Esophagus mucosa (tissue), 1 donor: ENCODE measurements around the gene KCNQ1. TPM values are rescaled to one million over a fixed set of nuclear protein-coding genes. Genes with fewer than 3 reads are reported as not detected.

Source experiments
- ATAC-seq: fragments of 200-7000 bp; cut with Tn5 transposase; one replicate; pipeline ENCODE4 v1.9.1; 2020
- total RNA-seq: library from RNA; stranded (reverse); gene quantifications from one replicate; pipeline ENCODE4 v1.2.4, GENCODE V29; 2023
- donor health status: DM: yes; HTN: yes; CAD: no.

The KCNQ1 gene
- total RNA-seq, 1 donor from 2014 or later, result 1.6 TPM

DNA sequence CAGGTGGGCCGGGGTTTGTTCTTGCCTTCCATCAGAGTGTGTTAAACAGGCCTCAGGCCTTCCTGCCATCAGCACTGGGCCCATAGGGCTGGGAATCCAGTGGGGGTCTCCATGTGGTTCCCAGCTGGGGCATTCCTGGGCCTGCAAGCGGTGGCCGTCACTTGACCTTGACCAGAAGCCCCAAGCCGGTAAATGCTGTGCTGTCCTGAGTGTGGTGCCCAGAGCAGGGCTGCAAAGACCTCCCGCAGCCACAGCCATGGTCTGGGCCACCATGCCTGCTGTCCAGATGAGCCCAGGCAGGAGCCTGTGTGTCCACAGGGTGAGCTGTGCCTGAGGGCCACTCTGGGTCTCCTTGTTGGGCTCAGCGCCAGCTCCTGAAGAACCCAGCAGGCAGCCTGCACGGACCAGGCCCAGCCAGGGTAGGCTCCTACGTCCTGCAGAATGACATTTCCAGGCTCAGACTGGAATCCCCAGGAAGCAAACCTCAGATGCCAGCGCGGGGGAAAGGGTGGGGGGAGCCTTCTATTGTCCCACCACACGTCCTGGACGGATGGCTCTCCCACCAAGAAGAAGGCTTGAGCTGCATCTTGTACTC lies 137.6 kb downstream of the KCNQ1 start:
- ATAC-seq, result no peak

DNA sequence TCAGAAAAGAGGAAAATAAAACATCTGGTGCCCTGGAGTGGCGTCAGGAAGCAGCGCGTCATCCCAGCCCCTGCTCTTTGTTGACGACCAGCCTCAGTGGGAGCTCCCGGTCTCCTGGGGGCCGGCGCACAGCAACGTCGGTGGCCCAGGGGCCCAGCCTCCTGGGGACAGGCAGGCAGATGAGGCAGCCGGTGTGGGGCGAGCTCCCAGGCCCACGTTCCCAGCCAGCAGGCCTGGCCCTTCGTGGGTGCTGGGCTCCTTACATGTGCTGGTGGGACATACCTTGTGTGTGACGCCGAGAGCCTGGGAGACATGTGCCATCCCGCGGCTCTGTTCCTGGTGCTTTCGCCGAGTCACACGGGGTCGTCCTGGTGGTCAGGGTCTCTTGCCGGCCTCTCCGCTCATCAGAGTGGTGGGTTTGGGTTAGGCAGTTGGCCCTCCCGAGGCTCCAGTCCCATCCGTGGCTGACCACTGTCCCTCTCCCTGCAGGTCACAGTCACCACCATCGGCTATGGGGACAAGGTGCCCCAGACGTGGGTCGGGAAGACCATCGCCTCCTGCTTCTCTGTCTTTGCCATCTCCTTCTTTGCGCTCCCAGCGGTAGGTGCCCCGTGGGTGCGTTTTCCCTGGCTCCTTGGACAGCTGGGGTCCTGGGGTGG lies 138.3 kb downstream of the KCNQ1 start:
- no peak for ATAC-seq

DNA sequence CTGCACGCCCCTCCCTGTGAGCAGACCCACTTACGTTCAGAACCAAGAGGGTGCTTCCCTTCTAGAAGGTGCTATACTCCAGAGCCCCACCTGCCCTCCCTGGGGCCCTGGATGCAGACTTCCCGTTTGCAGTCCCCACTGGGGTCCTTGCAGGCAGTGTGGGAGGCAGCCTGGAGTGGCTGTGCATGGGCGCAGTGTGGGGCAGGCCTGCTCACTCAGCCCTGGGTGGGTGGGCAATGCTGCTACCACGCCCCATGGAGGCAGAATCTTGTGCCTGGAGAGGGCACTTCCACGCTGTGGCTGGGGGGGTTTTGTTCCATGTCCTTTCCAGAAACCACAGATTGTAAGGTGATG lies 138.8 kb downstream of the KCNQ1 start:
- no peak for ATAC-seq

DNA sequence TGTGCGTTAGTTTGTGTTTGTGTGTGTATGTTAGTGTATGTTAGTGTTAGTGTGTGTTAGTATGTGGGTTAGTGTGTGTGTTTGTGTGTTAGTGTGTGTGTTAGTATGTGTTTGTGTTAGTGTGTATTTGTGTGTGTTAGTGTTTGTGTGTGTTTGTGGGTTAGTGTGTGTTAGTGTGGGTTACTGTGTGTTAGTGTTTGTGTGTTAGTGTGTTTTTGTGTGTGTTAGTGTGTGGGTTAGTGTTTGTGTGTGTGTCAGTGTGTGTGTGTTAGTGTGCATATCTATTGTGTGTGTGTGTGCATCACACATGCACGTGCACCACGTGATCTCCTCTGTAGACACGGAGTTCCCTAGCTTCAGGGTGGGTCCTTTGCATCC lies 139.6 kb downstream of the KCNQ1 start:
- no peak for ATAC-seq

DNA sequence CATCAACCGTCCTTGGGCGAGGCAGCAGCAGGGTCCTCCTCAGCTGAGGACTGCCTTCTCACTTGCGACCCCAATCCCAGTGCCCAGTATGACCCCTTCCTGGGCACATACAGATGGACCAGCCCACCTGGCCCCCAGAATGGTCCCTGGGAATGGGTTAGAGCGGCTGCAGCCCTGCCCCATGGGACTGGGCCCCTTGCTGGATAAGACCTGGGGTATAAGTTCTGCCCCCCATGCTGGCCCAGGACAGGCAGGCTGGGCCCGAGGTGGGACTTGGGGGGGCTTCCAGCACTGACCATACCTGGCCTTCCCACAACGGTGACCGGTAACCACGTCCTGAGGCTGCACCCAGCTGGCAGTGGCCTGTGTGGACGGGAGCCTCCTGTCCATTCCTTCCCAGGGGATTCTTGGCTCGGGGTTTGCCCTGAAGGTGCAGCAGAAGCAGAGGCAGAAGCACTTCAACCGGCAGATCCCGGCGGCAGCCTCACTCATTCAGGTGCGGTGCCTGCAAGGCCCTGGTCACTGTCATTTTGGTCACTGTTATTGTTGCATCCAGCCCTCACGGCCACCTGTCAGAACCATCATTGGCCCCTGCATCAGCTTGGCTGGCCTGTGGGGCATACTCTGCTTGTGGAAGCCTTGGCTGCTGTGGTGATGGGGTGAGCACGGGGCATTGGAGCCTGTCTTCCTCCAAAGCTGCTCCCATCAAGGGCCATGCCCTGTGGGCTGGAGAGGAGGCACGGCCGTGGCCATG lies 140.2 kb downstream of the KCNQ1 start:
- no peak for ATAC-seq

DNA sequence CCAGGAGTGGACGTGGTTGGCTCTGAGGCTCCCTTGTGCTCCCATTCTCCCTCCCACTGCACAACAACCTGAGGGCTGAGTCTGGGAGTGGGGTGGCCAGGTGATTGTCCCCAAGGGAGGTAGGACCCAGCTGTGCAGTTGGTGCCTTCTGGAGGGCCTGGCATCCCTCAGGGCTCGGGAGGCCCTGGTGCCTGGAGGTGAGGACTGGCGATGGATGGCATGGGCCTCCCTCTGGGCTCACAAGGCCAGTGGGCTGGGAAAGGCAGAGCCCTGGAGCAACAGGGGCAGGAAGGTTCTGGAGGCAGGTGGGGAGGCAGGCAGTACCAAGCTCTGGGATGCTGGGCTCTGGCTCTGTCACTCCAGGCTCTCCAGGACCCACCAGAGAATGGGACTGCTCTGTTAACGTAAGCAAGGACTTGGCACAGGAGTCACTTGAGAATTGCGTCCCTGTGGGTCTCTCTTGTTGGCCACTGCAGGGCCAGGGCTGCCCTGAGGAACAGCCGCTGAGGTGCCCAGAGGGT lies 140.8 kb downstream of the KCNQ1 start:
- ATAC-seq, result no peak

DNA sequence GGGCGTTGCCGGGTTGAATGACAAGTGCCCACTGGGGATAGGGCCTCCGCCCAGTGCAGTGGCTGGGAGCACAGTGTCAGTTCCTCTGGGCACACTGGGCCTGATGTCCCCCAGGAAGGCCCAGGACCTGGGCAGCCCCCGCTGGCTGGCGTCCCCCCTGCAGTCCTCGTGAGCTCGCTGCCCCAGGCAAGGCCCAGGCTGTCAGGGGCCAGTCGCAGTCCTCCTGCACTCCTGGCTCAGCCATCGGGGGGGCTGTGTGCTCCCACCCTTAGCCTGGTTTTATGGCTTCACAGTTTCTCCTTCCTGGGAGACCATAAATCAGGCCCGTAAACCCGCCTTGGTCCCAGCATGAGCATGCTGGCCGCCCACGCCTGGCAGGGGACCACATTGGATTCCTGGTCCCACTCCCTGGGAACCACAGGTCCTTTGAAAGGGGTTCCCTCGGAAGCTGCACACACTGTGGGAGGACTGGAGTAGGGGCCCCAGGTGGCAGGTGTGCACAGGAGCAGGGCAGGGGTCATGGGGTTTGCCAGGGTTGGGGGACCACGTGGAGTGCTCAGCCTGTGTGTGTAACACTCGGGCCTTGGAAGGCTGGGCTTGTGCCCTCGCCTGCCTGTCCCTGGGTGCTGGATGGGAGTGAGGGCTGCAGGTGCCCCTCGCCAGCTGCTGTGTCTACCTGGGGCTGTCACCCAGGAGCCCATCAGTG lies 141.4 kb downstream of the KCNQ1 start:
- ATAC-seq, result no peak

DNA sequence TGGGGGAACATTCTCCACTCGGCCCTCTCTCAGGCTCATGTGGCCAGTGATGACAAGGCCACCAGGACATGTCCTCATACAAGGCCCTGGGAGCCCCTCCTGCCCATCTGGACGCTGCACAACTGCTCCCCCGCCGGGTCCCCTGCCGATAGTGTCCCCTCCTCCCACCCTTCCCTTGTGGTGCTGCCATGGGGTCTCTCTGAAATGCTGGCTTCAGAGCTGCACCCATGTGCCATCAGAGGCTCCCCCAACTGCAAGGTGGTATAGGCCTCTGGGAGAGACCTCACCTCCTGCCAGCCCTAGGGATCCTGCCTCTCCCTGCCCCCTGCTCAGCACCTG lies 142.0 kb downstream of the KCNQ1 start:
- no peak for ATAC-seq

DNA sequence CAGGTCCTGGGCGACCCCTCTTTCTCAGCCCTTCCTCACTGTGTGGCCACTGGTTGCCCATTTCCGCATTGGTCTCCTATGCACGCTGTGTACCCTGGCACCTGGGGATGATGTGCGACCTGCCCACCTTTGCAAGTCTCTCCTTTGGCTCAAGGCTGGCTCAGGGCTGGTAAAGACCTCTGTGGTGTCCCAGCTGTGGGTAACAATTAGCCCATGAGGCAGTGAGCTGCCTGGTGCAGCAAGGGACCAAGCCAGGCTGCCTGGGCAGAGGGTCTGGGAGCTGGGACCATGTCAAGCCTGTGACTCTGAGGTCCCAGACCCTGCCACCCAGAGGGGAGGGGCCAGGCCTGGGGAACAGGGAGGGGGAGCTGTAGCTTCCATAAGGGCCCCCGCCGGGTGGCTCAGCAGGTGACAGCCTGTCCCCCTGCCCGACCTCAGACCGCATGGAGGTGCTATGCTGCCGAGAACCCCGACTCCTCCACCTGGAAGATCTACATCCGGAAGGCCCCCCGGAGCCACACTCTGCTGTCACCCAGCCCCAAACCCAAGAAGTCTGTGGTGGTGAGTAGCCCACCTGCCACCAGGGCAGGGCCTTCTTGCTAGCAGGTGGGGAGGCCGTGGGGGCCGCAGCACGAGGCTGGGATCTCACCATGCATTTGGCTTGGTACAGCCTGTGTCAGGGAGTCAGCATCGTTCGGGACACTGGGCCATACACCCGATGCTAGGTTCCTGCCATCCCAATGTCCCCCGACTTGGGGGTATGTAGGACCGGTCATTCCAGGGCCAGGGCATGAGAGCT lies 142.5 kb downstream of the KCNQ1 start:
- ATAC-seq, result no peak

DNA sequence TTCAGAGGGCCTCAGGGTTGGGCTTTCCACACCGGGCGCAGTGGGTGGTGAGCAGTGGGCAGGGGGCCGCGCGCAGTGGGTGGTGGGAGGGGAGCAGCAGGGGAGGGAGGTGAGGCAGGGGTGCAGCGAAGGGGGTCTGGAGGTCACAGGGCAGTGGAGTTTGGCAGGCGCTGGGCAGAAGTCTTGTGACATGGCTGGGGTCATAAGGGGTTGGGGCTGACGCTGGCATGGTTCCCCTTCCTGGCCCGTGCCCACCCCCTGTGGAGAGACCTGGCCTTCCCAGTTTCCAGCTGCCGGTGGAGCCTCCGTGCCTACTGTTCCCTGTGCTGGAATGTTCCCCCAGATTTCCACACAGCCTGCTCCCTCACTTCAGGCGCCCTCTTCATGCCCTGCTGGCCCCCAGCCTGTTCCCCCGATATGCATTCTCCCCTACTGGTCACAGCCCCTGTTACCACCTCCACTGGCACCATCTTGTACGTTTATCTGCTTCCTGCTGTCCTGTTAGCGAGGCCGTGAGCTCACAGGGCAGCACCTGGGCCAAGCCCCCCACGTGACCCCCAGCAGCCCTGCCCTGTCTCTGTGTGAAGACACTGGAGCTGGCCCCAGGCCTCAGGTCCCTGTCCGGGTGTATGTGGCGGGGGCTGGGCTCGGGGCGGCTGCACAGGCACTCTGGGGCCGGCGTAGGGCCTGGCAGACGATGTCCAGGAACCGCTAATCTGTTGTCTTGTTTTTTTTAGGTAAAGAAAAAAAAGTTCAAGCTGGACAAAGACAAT lies 143.4 kb downstream of the KCNQ1 start:
- no peak for ATAC-seq

DNA sequence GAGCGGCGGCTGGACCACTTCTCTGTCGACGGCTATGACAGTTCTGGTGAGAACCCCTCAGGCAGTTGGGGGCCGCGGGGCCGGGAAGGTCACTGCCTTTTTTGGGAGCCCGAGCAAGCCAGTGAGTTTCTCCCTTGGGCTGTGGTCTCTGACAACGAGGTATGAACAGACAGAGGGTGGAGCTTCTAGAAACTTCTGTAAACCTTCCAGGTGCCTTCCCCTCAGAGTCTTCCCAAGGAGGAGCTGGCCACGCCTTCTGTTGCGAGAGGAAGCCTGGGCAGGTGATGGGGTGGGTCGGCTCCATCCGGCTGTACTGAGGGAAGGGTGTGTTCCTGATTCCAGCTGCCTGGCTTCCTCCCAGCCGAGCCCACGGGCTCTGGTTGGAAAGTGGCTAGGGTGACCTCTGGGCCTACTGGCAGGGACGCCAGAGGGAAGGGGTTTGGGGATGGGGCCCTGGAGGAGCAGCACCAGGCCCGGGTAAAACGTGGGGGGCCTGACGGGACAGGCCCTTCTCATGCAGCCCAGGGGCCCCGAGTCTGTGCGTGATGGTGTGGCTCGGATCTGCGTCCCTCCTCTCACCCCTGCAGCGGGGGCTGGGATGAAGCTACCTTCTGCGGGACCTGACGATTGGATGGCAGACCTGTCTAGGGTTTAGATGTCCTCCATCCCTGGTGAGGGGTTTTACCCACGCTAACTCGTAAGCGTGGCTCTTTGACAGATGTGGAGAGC lies 144.2 kb downstream of the KCNQ1 start:
- ATAC-seq, result no peak

DNA sequence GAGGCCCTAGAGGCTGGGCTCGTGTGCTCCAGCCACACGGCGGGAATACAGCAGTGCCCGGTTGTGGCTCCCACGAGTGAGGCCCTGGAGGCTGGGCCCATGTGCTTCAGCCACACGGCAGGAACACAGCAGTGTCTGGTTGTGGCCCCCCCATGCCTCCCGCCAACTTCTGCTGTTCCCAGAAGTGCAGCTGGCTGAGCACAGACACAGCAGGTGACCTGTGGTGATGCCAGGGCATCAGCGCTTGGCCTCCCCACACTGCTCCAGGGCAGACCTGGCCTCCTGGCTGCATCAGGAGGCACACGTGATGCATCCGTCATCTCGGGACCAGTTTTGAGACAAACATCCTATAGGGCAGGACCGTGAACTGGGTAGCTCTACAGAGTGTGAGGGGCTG lies 144.7 kb downstream of the KCNQ1 start:
- ATAC-seq, result no peak

DNA sequence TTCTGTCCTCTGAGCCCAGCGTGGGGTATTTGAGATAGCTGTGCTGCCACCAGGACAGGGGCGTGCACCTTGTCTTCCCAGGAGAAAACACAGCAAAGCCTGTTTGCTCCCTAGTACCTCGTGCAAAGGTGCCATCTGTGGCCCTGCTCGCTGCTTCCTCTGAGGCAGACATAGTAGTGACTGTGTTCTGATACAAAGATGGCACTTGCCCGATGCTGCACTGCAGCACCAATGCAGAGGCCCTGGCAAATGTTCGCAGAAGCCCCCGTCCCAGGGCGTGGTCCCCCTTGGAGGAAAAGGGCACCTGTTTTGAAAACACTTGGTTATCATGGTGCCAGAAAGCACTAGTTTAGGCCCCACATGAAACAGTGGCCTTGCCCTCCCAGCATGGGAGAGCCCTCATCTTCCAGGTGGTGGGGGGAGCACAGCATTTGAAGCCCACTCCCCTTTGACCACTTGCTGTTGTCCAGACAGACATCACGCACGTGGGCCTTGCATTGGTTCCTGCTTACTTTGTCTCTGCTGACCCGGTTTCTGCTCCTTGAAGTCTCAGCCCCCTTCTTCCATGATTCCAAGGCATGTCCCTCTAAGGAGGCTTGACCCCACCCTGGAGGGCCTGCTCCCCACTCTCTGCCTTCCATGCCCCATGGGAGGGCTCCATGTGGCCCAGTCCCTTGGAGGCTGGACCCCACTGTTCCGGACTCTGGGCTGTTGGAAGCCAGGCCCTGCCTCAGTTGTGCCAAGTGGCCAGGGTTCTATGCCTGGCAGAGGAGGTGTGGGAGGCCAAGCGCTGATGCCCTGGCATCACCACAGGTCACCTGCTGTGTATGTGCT lies 145.5 kb downstream of the KCNQ1 start:
- no peak for ATAC-seq

DNA sequence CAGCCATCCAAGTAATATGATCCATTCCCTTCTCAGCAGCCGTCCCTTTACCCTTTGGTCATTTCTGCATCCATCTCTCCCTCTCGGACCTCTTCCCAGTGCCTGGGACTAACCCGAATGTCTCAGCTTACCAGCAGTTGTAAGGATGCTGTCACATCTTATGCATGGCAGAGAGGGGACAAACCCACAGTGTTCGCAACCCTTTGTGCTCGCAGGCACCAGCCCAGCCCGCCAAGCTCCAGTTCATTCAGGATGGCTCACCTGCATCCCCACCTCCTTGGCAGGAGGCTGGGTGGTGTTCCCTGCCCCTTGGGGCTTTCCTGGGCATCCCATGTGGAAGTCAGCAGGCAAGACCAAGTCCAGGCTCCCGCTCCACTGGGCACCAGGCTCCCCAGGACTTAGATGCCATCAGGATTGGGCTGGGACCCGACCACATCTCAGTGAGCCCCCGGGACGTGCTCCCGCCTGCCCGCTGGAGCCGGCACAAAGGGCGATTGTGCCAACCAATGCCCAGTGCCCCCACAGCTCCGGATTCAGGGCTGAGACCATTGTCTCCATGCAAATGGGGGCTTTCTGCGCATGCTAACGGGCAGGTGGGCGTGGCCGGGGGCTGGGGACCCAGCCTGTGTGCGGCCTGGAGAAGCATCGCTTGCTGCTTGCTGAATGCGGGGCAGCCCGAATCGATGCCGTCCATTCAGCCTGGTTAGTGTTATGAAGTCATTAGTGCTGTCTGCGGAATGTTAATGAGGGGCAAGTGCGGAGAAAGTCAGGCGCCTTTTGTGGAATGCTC lies 146.4 kb downstream of the KCNQ1 start:
- no peak for ATAC-seq

DNA sequence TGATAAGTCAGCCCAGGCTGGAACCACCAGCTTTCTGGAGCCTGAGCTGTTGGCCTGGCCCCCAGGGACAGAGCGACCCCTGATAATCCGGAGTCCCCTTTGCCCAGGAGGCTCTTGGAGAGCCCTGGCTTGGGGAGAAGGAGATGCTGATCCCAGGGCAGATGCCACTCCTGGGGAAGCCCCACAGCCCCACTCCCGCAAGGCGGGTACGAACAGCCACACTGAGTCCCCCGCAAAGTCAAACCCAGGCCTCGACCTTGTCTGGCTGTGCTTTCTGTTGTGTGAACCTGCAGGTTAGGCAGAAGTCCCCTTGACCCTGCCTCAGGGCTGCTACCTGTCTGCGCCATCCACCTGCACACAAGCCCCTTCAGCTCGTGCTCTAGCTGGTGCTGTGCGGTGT lies 147.0 kb downstream of the KCNQ1 start:
- no peak for ATAC-seq

DNA sequence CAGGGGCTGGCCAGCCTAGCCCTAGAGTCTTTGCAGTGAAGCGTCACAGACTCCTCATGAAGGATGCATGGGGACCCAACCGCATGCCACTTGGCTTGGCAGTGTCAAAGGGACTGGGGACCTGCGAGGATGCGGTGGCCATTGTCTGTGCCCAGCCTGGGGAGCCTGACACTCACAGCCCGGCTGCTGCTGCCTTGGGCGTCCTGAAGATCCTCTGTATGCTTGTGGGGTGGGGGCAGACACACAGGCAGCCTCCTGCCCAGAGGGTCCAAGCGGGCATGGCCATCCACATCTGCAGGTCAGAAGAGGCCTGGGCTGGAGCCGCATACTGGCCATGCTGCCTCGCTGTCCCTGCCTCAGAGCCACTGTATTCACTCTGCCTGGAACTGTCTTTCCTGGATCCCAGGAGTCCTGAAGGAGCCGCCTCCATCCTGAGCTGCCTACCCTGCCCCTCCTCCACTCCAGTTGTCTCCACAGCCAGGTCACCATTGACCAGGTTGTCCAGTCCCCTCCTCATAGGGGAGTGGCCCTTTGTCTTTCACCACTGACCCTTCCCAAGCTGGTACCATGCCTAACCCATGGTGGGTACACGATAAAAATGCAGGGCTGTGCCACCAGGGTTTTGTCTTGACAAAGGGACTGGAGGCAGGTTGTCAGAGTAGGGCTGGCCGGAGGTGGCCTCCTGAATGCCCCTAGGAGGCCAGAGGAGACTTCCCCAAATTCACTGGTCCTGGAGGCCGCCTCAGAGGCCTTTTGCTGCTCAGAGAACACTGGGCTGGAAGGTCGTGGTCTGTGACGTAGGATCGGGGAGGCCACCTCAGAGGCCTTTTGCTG lies 148.0 kb downstream of the KCNQ1 start:
- no peak for ATAC-seq

DNA sequence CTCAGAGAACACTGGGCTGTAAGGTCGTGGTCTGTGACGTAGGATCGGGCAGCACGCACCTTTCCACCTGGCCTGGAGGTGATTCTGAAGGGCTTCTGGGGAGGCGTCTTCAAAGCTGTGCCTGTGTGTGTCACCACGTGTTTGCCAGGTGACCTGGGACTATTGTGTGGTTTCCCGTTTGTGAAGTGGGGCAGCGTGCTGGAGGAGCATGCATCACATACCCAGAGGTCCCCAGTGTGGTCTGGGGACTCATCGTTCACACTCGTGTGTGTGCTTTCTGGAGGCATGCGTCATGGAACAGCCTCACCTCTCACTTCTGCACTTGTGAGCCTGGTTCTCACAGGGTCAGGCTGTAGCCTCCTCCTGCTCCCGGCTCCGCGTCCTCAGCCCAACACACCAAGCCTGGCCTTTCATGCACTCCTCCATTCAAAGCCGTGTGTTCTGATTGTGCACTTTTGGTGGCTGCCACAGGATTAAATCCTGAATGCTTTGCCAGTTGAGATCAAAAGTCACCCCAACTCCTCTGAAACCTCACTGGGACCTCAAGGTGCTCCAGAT lies 148.7 kb downstream of the KCNQ1 start:
- no peak for ATAC-seq

DNA sequence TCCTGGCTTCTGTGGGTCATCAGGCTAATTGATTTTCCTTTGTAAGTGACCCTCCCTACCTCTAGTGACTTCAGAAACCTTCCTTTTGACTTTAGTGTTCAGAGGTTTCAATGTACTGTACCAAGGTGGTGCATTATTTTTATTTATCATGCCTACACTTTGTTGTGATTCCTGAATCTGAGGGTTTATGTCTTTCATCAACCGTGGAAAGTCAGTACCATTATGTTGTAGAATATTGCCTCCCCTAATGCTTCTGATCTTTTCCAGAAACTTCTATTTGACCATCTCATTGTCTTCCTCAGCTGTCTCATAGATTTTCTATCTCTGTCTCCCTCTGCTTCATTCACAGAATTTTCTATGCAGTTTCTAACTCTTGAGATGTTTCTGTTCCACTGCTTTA lies 149.5 kb downstream of the KCNQ1 start:
- no peak for ATAC-seq
